ENCODE results near the gene ANAPC7. TPM values are rescaled to one million over a fixed set of nuclear protein-coding genes. Genes with fewer than 3 reads are reported as not detected.
"Not testable (repeated sequence)": the region's sequence is repeated elsewhere in the genome, so short reads cannot be mapped to it uniquely, and the experiment has no call there.

ANAPC7 gene
- total and polyA plus RNA-seq, 9 donors = 23.6 to 66.7 (median 41.7) TPM

DNA sequence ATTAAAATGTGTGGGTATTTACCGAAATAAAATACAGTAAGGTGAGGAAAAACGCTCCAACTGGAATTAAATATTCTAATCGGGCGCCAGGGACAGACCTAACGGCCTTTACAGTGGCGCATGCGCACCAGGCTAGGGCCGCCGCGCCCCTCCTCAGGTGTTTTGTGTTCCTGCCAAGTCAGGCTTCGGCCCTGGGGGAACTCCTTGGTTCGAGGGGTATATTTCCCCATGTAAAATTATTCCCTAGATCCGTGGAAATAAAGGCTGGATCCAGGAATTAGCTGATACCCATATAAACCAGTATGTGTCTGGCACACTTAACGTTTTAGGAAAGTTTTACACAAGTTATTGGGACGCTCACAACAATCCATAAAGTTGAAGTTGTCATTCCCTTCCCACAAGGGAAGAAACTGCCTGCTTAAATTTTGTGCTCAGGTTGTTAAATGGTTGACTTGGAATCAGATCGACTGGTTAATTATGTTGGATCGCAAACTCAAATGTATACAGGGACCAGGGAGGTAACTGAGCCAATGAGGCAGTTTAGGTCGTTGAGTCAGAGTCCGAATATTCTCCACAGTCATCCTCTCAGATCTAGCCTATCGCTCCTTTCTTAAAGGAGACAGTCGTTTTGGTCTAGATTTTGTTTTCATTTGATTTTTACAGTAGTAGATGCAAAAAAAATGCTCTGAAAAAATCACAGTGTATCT, 621 bp upstream of the ANAPC7 start:
- Histone ChIP-seq H3K9me3 (no peaks in the 10 kb centered on the region), H3K4me3 (peak overlapping the region; percentile 96), H3K36me3 (no peaks in the 10 kb centered on the region), H3K27ac (peak overlapping the region; percentile 53 to 98), H3K27me3 (no peaks in the 10 kb centered on the region), H3K4me1 (ENCODE audit: insufficient read depth) (peaks cover 12% of the 10 kb centered on the region)
- WGBS, 3 donors = 15 to 18% (median 15%) methylated on average over 21 of the region's 21 CpGs
- DNase-seq = peak; percentile 65 to 81 (median 78)
- intact Hi-C loops (cut with DNase I) = no loop called here
- TF ChIP-seq, protein P1, sequence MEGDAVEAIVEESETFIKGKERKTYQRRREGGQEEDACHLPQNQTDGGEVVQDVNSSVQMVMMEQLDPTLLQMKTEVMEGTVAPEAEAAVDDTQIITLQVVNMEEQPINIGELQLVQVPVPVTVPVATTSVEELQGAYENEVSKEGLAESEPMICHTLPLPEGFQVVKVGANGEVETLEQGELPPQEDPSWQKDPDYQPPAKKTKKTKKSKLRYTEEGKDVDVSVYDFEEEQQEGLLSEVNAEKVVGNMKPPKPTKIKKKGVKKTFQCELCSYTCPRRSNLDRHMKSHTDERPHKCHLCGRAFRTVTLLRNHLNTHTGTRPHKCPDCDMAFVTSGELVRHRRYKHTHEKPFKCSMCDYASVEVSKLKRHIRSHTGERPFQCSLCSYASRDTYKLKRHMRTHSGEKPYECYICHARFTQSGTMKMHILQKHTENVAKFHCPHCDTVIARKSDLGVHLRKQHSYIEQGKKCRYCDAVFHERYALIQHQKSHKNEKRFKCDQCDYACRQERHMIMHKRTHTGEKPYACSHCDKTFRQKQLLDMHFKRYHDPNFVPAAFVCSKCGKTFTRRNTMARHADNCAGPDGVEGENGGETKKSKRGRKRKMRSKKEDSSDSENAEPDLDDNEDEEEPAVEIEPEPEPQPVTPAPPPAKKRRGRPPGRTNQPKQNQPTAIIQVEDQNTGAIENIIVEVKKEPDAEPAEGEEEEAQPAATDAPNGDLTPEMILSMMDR (IDR thresholded peaks at IDR 0.05) = peak in 1 of 3 donors; percentile 5
- no peak for TF ChIP-seq EP300 (IDR thresholded peaks at IDR 0.05)

DNA sequence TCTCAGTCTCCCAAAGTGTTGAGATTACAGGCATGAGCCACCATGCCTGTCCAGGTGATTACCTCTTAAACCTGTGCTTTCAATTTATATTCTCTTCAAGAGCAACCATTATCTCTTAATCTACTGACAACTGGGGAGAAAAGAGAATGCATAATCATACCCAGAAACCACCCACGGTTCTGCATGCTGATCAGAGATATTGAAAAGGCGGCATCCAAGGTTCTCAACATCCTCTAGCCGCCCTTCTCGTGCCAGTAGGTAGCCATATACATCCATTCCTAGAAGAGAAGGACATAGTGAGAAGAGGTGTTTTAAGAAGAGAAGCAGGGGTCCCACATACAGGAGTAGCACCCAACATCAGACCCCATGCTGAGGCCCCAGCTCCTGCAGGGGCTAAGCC, 20.8 kb downstream of the ANAPC7 start:
- WGBS, 3 donors = 91 to 94% (median 91%) methylated on average over 4 of the region's 4 CpGs
- DNase-seq = no peak
- no peak overlapping the region for H3K27ac ChIP-seq
- no peaks in the 10 kb centered on the region for H3K36me3 ChIP-seq
- no peaks in the 10 kb centered on the region for H3K9me3 ChIP-seq
- TF ChIP-seq, protein P1 (IDR thresholded peaks at IDR 0.05) = no peak
- TF ChIP-seq POLR2A (IDR thresholded peaks at IDR 0.05) (no peak), EP300 (IDR thresholded peaks at IDR 0.05) (no peak)
- H3K4me1 ChIP-seq (ENCODE audit: insufficient read depth) = no peaks in the 10 kb centered on the region
- intact Hi-C loops (cut with DNase I) = no loop called here
- no peak overlapping the region for H3K4me3 ChIP-seq
- no peaks in the 10 kb centered on the region for H3K27me3 ChIP-seq

DNA sequence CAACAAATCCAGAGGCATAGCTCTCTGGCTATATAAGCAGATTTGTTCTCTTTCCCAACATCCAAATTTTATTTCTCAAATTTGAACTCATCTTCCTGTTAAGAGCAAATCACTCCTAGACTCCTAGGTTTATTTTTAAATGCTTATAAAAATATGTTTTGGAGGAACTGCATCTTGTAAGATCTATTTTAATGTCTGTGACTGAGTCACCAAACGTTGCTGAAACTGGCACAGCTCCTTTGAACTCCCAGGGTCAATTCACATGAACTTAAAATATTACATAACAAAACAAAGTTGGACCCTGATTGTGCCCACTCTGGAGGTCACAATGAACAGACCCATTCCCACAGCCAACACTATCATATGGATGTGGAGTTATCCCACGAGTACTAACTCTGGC, 23.9 kb downstream of the ANAPC7 start:
- Histone ChIP-seq H3K27me3 (no peaks in the 10 kb centered on the region), H3K4me1 (ENCODE audit: insufficient read depth) (no peaks in the 10 kb centered on the region), H3K36me3 (no peaks in the 10 kb centered on the region), H3K27ac (no peak overlapping the region), H3K9me3 (no peaks in the 10 kb centered on the region), H3K4me3 (no peak overlapping the region)
- 50 to 58% (median 56%) methylated on average over 2 of the region's 2 CpGs for WGBS, 3 donors
- TF ChIP-seq, protein P1 (IDR thresholded peaks at IDR 0.05) = no peak
- DNase-seq = no peak
- intact Hi-C loops (cut with DNase I) = no loop called here

DNA sequence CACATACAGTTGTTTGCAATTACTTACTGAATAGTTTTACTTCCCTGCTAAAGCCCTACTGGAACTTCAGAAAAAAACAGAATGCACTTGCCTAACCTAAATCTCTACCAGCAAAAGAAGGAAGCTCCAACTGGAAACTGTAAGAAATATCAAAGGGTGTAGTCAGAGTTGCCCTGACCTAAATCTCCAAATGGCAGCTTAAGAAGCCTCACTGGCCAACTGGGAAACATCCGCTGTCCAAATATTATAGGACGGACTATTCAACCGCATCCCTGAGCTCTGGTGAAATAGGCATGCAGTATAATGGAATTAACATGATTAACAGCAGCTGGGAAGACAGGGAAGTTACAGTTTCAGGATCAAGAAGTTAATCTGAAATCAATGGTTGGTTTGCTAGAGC, 24.3 kb downstream of the ANAPC7 start:
- H3K9me3 ChIP-seq = no peaks in the 10 kb centered on the region
- TF ChIP-seq EP300 (IDR thresholded peaks at IDR 0.05) = no peak
- TF ChIP-seq POLR2A (IDR thresholded peaks at IDR 0.05) = no peak
- TF ChIP-seq, protein P1 (IDR thresholded peaks at IDR 0.05) = no peak
- WGBS, 3 donors = 62 to 94% (median 90%) methylated on average over 3 of the region's 3 CpGs
- no peaks in the 10 kb centered on the region for H3K27me3 ChIP-seq
- H3K27ac ChIP-seq = no peak overlapping the region
- no peak overlapping the region for H3K4me3 ChIP-seq
- H3K4me1 ChIP-seq (ENCODE audit: insufficient read depth) = no peaks in the 10 kb centered on the region
- intact Hi-C loops (cut with DNase I) = no loop called here
- H3K36me3 ChIP-seq = no peaks in the 10 kb centered on the region
- no peak for DNase-seq

DNA sequence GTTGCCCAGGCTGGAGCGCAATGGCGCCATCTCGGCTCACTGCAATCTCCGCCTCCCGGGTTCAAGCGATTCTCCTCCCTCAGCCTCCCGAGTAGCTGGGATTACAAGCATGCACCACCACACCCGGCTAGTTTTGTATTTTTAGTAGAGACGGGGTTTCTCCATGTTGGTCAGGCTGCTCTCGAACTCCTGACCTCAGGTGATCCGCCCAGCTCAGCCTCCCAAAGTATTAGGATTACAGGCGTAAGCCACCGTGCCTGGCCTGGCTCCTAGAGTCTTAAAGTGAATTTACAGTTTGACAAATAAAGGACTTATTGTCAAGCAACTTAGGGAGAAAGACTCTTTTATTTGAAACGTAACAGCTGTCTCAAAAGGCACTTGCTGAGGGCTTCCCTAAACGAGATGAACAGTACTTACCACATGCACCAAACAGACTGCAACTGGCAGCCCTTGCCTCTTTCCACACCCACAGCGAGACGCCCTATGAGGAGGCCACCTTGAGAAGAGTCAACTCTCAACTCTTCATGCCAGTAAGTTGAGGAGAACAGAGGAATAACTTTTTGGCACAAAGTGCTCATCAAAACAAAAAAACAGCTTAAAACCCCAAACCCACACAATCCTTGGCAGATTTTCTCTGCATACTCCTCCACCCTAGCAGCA, 25.2 kb downstream of the ANAPC7 start:
- H3K27me3 ChIP-seq; H3K36me3 ChIP-seq; H3K9me3 ChIP-seq; DNase-seq; intact Hi-C loops (cut with DNase I); H3K4me1 ChIP-seq (ENCODE audit: insufficient read depth); H3K27ac ChIP-seq; H3K4me3 ChIP-seq: not testable (repeated sequence)
- WGBS, 3 donors = 83 to 89% (median 89%) methylated on average over 17 of the region's 17 CpGs
